WTC11 (cell line): ENCODE data around the gene ZEB1. TPM values are rescaled to one million over a fixed set of nuclear protein-coding genes. Genes with fewer than 3 reads are reported as not detected.

Experiments used
- ATAC-seq: fragments of 200-7000 bp; cut with Tn5 transposase; 2 replicates; pipeline ENCODE4 v1.10.0; 2021; ENCODE audit warnings: mild to moderate bottlenecking, moderate library complexity
- CTCF ChIA-PET: fragments of 300-600 bp; sonication (Branson Sonifier 250); formaldehyde crosslinking; loops from one replicate; lab custom pipeline; 2021; ENCODE audit warnings: antibody characterized with exemption; lab: Charles Lee
- POLR2A ChIA-PET: fragments of 350-600 bp; sonication (Branson Sonifier 250); formaldehyde crosslinking; loops from one replicate; lab custom pipeline; 2021; ENCODE audit warnings: antibody characterized with exemption; lab: Charles Lee
- DNase-seq: peaks from one replicate; pipeline ENCODE4 v3.0.0; 2021; ENCODE audit warnings: low spot score
- H3K27ac Mint-ChIP-seq: 2 replicates; pipeline ENCODE4 v1.8.0; 2021; ENCODE audit warnings: mixed read lengths
- H3K27me3 Mint-ChIP-seq: 2 replicates; pipeline ENCODE4 v1.8.0; 2021; ENCODE audit warnings: low read depth, mild to moderate bottlenecking, moderate library complexity, mixed read lengths
- H3K36me3 Mint-ChIP-seq: 2 replicates; pipeline ENCODE4 v1.8.0; 2021; ENCODE audit warnings: mixed read lengths
- H3K4me1 Mint-ChIP-seq: 2 replicates; pipeline ENCODE4 v1.8.0; 2022; ENCODE audit warnings: mixed read lengths
- H3K4me3 Mint-ChIP-seq: 2 replicates; pipeline ENCODE4 v1.8.0; 2021; ENCODE audit warnings: mild to moderate bottlenecking, moderate library complexity, mixed read lengths
- H3K9me3 Mint-ChIP-seq: 2 replicates; pipeline ENCODE4 v1.8.0; 2021; ENCODE audit warnings: mixed read lengths
- AR ChIP-seq: fragments of 250-450 bp; sonication (Bioruptor Pico); IDR thresholded peaks from 2 replicates; pipeline ENCODE4 v1.9.0; 2021; ENCODE audit warnings: mild to moderate bottlenecking
- ATF3 ChIP-seq: sonication (generic); formaldehyde crosslinking; conservative IDR thresholded peaks from 2 replicates; pipeline ENCODE4 v1.8.1; 2022; ENCODE audit warnings: mild to moderate bottlenecking, missing genetic modification reagents
- ATF6 ChIP-seq: sonication (generic); formaldehyde crosslinking; IDR thresholded peaks from 2 replicates; pipeline ENCODE4 v1.8.1; 2023; ENCODE audit warnings: mild to moderate bottlenecking, missing genetic modification reagents
- E2F1 ChIP-seq: sonication (generic); formaldehyde crosslinking; IDR thresholded peaks from 2 replicates; pipeline ENCODE4 v1.8.0; 2022; ENCODE audit warnings: mild to moderate bottlenecking, missing genetic modification reagents
- E2F4 ChIP-seq: sonication (generic); formaldehyde crosslinking; IDR thresholded peaks from 2 replicates; pipeline ENCODE4 v1.8.1; 2022; ENCODE audit warnings: low read depth, mild to moderate bottlenecking, moderate library complexity, missing genetic modification reagents, borderline replicate concordance
- ELF4 ChIP-seq: sonication (generic); formaldehyde crosslinking; IDR thresholded peaks from 2 replicates; pipeline ENCODE4 v1.8.1; 2022; ENCODE audit warnings: low read depth, mild to moderate bottlenecking, moderate library complexity, missing genetic modification reagents
- FOXP4 ChIP-seq: sonication (generic); formaldehyde crosslinking; IDR thresholded peaks from 2 replicates; pipeline ENCODE4 v1.8.0; 2022; ENCODE audit warnings: mild to moderate bottlenecking, missing genetic modification reagents
- GRHL2 ChIP-seq: fragments of 250-450 bp; sonication (Bioruptor Pico); IDR thresholded peaks from 2 replicates; pipeline ENCODE4 v1.8.0; 2022; ENCODE audit warnings: mild to moderate bottlenecking, moderate library complexity; ENCODE audit not compliant: insufficient replicate concordance, severe bottlenecking
- HMGXB4 ChIP-seq: sonication (generic); formaldehyde crosslinking; IDR thresholded peaks from 2 replicates; pipeline ENCODE4 v1.8.1; 2023; ENCODE audit warnings: mild to moderate bottlenecking, moderate library complexity, missing genetic modification reagents
- JUN ChIP-seq: sonication (generic); formaldehyde crosslinking; IDR thresholded peaks from 2 replicates; pipeline ENCODE4 v1.8.0; 2023; ENCODE audit warnings: mild to moderate bottlenecking, missing genetic modification reagents
- NFE2L1 ChIP-seq: sonication (generic); formaldehyde crosslinking; IDR thresholded peaks from 2 replicates; pipeline ENCODE4 v1.8.1; 2023; ENCODE audit warnings: missing genetic modification reagents
- NR1H2 ChIP-seq: sonication (generic); formaldehyde crosslinking; IDR thresholded peaks from 2 replicates; pipeline ENCODE4 v1.9.0; 2021; ENCODE audit warnings: mild to moderate bottlenecking, moderate library complexity, missing genetic modification reagents
- TEAD1 ChIP-seq: sonication (generic); formaldehyde crosslinking; IDR thresholded peaks from 2 replicates; pipeline ENCODE4 v1.8.0; 2022; ENCODE audit warnings: mild to moderate bottlenecking, missing genetic modification reagents
- TEAD4 ChIP-seq: sonication (generic); formaldehyde crosslinking; IDR thresholded peaks from 2 replicates; pipeline ENCODE4 v1.8.0; 2022; ENCODE audit warnings: mild to moderate bottlenecking, missing genetic modification reagents
- USF1 ChIP-seq: sonication (generic); formaldehyde crosslinking; IDR thresholded peaks from 2 replicates; pipeline ENCODE4 v1.8.0; 2022; ENCODE audit warnings: mild to moderate bottlenecking, missing genetic modification reagents
- ZNF121 ChIP-seq: sonication (generic); formaldehyde crosslinking; IDR thresholded peaks from 2 replicates; pipeline ENCODE4 v1.8.0; 2023; ENCODE audit warnings: missing genetic modification reagents
- ZNF263 ChIP-seq: sonication (generic); formaldehyde crosslinking; IDR thresholded peaks from 2 replicates; pipeline ENCODE4 v1.8.1; 2022; ENCODE audit warnings: low read depth, mild to moderate bottlenecking, moderate library complexity, missing genetic modification reagents
- ZNF396 ChIP-seq: fragments of 250-450 bp; sonication (Bioruptor Pico); IDR thresholded peaks from 2 replicates; pipeline ENCODE4 v1.8.0; 2021; ENCODE audit warnings: mild to moderate bottlenecking, moderate library complexity, borderline replicate concordance
- total RNA-seq: library from RNA; stranded (reverse); gene quantifications from 3 replicates; pipeline ENCODE4 v1.2.3, GENCODE V29; 2021

Gene ZEB1
- total RNA-seq, 1 experiment from 2014 or later: 0.39 TPM

GRCh38 chr10:31554556-31554955 lies 235.5 kb downstream of the ZEB1 start:
- DNase-seq (no peak), ATAC-seq (no peak)
- Mint-ChIP-seq H3K4me1 (no peaks in the 10 kb centered on the region), H3K36me3 (peaks cover 22% of the 10 kb centered on the region), H3K9me3 (peaks cover 54% of the 10 kb centered on the region), H3K27me3 (peaks cover 2% of the 10 kb centered on the region; the same call in 1 of the 2 replicates), H3K4me3 (no peak overlapping the region), H3K27ac (no peak overlapping the region)
- TF ChIP-seq E2F1 (CRISPR knock-in tag) (no peak), ATF3 (CRISPR knock-in tag) (no peak), NR1H2 (no peak), USF1 (no peak), AR (CRISPR knock-in tag) (no peak), GRHL2 (no peak), TEAD1 (CRISPR knock-in tag) (no peak), ZNF396 (CRISPR knock-in tag) (no peak), JUN (CRISPR knock-in tag) (no peak), ELF4 (CRISPR knock-in tag) (no peak), TEAD4 (CRISPR knock-in tag) (no peak), FOXP4 (CRISPR knock-in tag) (no peak), HMGXB4 (no peak), NFE2L1 (no peak), ZNF121 (CRISPR knock-in tag) (no peak), E2F4 (no peak), ATF6 (CRISPR knock-in tag) (no peak), ZNF263 (CRISPR knock-in tag) (no peak)
- POLR2A ChIA-PET: no interaction called here
- CTCF ChIA-PET: no interaction called here
